Caki2 (cell line): ENCODE measurements around the gene SRSF1. TPM values are rescaled to one million over a fixed set of nuclear protein-coding genes. Genes with fewer than 3 reads are reported as not detected.

Experiments
- DNase-seq: peaks from one replicate; pipeline ENCODE4 v3.0.0-alpha.2; 2015; ENCODE audit warnings: low read depth
- in situ Hi-C: cut with HindIII; loops from 2 replicates; pipeline ENCODE4 v1.10.0; 2016; ENCODE audit warnings: low sequenced_read_pairs, low pct_unique_long_range_greater_than_20kb, mixed read lengths
- total RNA-seq: library from RNA; depleted of rRNA; stranded (reverse); fragments of >200 nt; shearing (Covaris generic); gene quantifications from 2 replicates; pipeline ENCODE4 v1.2.3, GENCODE V29; 2014; ENCODE audit warnings: low replicate concordance

SRSF1 gene
- total RNA-seq, 1 experiment from 2014 or later: 242 TPM

DNA sequence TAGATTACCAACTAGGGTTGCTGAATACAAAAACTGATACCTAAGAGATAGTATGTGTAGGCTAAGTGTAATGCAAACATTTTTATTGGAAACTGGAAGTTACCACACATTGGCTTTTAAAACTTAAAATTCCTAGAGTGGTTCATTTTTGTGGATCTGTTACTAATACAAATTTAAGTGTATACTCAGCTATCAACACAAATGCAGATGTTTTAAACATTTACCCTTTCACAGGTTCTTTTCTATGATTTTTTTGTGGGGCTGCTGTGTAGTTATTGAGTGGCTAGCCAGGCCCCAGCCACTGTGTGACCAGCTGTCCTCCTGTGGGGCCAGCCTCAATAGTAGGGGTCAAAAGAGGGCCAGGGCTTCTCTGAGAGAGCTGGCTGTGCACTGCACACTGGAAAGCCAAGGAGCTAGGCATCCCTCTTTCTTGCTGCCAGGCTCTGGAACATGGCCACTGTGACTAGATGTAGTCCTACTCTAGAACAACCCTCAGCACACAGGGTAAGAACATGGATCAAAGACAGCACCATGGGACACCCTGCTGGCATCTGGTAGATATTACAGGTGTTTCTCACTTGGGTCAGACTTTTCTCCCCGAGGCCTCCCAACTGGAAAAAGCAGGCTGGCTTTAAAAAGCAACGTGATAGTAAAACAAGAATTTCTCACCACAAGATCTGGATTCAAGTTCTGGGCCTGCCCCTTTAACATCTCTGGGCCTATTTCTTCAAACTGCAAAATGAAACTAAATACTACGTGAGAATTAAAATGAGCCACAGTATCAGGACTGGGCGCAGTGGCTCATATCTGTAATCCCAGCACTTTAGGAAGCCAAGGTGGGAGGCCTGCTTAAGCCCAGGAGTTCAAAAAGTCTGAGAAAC, 11.7 kb downstream of the SRSF1 start:
- in situ Hi-C loops: loop anchor here (10.0 kb wide), 2 partner anchors 71 to 141 kb away; partner anchors contain the start of gene MRPS23
- peak; percentile 71 for DNase-seq

DNA sequence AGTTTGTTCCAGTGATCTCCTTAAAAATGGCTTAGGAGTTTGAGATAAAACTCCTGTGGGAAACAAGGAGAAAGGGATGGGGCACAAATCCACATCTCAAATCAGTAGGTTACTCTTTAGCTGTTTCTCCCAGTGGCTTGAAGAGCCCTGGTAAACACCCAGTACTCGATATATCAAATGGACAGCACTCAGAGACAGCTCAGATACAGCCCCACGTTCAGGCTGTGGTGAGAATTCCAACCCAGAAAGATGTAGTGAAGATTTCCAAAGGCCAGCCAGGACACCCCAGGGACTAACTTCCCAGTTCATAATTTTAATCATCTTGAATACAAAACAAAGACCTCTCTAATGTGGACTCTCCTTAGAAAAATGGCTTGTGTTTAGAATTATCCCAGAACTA, 12.6 kb downstream of the SRSF1 start:
- in situ Hi-C loops: loop anchor here (10.0 kb wide), 2 partner anchors 70 to 140 kb away; partner anchors contain the start of gene MRPS23
- DNase-seq: no peak

DNA sequence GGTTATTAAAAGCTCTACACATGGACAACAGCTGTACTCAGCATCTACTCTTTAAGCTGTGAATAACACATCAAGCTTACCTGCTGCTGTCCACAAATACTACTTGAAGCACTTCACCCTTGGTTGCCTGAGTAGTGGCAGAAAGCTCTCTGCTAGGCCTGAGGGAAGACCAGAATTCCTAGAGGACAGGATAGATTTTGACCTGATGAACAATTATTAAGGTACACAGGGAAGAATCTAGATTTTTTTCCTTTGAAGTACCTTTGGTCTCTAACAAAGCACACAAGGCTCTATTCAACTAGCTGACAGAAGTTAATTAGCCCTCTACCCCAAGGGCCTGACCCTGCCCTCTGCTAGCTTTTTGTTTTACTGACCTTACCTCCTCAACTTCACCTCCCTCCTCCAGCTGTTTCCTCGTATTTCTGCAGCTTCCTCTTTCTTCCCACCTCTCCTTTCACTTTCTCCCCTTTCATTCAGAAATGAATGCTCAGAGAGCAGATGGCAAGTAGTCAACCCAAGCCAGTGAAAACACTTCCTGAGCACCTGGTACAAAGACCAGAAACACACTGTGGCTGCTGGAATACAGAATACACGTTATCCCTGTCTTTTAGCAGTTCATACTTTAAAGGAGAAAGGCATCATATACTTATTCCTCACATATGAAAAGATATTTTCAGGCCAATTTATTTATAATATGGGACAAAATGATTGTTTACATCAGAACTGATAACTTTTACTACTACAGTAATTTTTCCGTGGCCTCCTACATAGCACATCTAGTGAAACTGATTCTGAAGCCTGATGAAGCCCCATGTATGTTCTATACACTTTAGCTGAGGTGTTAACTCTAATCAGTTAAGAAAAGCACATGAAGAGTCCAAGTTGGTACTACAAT, 13.3 kb downstream of the SRSF1 start:
- in situ Hi-C loops: loop anchor here (10.0 kb wide), 2 partner anchors 69 to 139 kb away; partner anchors contain the start of gene MRPS23
- DNase-seq: no peak

DNA sequence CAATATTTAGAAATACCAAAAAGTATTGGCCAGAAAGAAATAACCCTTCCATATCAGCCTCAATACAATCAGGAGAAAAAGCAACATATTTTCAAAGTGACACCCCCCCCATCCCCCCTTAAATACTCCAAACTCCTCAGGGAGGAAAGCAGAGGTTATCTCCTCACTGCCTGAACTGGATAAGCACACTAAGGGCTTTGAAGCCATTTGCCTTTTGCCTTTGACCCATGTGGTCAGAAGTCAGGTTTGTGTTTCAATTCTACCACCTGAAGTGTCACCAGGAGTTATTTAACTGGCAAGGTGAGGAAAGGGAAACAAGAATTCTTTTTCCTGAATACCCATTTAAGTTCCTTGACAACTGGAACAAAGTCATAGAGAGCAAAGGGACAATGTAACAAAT, 15.5 kb downstream of the SRSF1 start:
- no peak for DNase-seq
- in situ Hi-C loops: loop anchor here (10.0 kb wide), 2 partner anchors 67 to 137 kb away; partner anchors contain the start of gene MRPS23

DNA sequence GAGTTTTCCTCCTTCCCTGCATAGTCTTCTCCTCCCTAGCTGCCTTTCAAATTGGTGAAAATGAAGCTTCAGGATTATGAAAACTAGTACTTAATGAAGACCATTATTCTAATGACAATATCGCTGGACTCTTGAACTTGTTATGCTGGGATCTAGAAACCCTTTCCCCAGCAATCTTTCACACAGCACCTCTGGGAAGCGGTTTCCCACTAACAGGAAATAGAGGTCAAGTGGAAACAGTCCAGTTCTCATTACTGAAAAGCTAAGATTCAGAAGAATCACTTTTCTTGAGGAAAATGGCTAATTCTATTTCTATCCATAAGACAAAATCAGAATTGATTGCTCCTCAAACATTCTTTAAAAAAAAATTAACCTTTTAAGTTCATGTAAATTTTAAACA, 17.0 kb downstream of the SRSF1 start:
- no peak for DNase-seq
- in situ Hi-C loops: loop anchor here (10.0 kb wide), 2 partner anchors 65 to 135 kb away; partner anchors contain the start of gene MRPS23

DNA sequence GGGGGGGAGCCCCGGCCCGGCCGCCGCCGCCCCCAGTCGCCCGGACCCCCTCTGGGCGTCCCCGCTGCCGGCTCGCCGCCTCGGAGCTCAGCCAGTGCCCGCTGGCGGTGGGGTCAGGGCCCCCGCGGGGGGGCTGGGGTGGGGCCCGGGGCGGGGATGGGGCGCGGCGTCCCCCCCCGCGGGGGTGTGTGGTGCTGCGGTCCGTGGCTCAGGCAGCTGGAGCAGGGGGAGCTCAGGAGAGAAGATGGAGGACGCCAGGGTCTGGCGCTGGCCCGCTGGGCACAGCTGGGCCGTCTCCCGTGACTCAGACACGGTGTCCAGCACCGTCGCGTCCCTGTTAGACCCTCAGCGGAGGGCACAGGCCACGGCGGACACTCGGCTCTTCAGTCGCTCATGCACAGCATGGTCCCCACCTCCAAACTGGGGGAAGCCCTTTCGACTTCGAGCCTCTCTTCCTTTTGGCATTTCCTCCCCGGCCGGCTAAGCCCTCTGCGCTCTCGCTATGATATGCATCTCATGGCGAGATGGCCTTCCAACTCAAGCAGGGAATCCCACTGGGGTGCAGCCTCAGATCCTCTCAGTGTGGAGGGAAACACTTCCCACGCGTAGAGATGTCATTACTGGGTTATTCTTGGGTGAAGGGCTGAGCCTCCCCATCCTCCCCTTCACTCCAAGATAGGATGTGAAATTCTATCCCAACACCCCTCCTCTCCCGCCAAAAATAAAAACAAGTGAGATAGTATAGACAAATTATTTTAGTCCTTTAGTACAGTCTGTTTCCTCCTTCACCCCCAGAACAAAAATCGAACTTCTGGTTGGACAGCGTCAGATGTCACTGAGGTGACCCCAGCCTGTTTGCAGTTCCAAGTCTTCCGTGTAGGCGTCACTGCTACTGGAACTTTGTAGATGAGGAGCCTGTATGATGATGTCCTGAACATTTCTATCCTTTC, 18.5 kb downstream of the SRSF1 start:
- in situ Hi-C loops: no loop called here

DNA sequence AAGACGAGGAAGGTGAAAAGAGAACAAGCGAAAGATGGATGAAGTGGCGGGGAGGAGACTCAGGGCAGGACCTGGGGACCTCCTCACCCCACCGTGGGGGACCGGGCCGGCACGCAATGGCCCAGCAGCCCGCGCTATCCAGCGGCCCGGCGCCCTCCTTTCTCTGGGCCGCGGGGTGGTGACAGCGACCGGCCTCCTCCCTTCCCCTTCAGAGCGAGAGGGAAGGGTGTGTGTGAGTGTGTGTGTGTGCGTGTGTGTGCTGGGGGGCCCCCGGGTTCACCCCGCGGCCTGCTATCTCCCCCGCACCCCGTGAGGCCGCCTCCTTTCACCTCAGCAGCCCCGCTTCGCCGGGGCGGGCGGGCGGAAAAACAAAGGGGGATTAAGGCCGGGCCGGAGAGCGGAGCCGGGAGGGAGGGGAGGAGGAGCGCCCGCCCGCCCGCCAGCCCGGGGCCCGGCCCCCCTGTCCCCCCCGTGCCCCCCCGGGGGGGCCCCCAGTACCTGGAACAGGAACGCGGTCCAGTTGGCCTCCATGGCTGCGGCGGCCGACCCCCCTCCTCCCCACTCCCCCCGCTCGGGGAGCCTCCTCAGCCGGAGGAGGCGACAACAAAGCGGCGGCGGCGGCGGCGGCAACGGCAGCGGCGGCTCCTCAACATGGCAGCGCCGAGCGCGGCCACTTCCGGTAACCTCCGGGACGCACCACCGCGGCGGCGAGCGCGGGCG, 19.3 kb downstream of the SRSF1 start, which contains the start of gene VEZF1:
Gene VEZF1, minus strand, starts transcription at position 674 of the 720 bp plus-strand sequence. Its CDS starts 143 bp downstream, at position 531.
- in situ Hi-C loops: no loop called here
- peak; percentile 64 for DNase-seq

More for the DNA sequence above, 18.5 kb downstream of the SRSF1 start:
- DNase-seq: peak; percentile 54

DNA sequence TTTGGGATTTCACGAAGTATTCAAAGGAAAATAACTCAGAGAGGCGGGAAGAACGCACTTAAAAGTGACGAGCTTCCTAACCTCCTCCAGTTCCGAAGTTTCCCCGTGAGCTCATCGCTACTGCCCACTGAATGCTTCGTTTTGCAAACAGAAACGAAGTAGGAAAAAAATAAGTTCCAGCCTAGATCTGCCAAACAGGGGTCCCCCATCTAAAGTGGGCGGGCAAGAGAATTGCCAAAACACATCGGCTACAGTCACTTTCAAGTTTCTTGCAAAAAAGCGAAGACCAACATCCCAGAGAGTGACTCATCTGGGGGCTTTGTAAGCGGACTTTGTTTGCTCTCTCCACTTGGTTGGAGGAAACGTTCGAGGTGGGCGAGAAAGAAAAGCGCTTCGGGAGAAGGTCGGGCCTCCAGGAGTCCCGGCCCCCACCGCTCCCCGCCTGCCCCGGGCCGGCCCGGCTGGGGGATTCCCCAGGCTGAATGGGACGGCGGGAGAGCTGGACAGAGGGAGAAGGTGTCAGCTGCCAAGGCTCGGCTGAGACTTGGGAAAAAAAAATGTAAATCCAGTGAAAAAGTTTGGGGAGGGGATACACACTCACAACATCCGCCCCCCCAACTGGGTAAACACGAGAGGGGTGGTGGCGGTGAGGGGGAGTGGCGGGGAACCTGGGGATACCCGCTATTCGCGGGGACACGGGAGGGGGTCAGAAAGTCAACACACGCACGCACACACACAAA, 20.0 kb downstream of the SRSF1 start:
- in situ Hi-C loops: no loop called here
- DNase-seq: peak; percentile 66

DNA sequence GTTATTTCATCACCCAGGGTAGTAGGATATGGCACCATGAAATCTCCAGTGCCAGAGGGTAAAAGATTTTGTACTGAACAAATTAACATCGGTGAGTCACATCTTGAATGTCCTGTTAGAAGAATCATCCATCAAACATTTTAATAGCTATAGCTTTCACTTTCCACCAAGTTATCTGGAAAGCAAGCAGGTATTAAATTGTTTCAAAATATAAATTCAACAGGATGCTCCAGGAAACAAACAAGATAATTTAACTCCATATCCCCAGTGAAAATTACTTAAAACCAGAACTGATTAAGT, 21.4 kb downstream of the SRSF1 start:
- DNase-seq: peak; percentile 23
- in situ Hi-C loops: no loop called here

DNA sequence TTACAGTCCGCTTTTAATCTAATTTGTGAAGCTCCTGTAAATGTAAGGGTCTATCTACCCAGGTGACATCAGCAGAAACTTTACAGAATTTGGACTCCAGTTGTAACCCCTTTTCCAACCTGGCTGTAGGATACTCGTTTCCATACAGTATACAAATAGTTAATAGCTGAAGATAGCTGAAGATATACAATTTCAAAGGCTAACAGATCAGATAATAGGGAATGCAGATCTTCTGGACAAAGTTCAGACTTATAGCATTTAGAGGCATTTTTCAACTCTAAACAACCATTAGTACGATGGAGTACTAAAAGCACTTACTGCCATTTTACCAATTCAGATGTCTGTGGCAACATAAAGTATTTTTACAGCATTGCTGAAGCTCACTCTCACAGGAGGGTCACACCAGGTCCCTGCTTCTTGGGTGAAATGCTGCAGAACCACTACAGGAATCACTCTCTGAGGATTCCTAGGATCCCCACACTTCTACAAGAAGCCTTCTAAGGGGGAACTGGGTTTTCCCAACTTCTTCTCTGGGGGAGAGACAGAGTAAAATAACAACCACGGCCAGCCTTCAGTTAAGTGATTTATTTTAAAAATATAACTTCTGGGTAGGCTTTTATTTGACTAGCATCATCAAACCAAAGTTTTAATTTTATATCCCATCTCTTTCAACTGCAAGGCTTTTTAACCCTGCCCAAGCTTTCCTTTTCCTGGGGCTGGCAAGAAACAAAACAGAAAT, 21.9 kb downstream of the SRSF1 start:
- in situ Hi-C loops: no loop called here

DNA sequence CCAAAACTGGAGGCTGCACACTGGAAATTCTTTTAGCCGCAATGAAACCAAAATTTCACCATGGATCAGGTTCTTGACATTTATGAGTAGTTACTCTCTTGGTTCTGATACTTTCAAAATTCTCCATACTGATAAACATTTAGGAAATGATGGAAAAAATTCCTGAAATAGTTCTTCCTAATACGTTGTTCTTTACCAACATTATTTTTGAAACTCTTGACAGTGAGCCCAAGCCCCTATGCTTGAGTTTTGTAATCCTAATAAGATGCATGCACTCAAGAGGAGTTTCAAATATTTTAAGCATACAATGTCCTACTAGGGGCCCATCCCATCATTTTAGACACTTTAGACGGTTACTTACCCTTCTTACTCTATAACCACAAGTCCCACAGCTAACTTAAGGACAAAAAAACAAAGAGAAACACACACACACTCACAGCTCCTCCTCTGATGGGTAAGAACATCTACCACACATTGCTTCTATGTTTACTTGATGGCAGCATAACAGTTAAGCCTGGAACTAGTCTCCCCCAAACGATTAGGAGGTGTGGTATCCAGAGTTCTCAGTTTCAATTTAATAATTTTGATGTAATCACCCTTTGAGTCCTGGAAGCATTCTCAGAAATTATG, 22.7 kb downstream of the SRSF1 start:
- in situ Hi-C loops: no loop called here

More for the DNA sequence above, 21.9 kb downstream of the SRSF1 start:
- no peak for DNase-seq

DNA sequence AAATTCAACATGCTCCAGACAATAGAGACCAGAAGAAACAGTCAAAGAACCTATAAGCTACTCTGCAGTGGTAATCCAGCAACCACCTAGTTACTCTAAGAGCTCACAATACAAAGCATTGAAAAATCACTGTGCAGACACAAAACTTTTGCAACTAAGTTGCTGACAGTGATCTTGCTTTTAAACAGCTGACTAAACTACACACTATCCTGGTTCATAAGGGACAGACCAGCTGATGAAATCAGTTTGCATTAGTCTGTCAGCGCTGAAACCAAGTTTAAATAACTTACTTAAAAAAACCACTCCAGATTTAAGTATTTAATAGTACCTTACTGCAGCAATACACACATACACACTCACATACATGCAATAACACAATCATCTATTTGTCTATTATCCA, 23.6 kb downstream of the SRSF1 start:
- in situ Hi-C loops: no loop called here
- no peak for DNase-seq

More for the DNA sequence above, 22.7 kb downstream of the SRSF1 start:
- no peak for DNase-seq

DNA sequence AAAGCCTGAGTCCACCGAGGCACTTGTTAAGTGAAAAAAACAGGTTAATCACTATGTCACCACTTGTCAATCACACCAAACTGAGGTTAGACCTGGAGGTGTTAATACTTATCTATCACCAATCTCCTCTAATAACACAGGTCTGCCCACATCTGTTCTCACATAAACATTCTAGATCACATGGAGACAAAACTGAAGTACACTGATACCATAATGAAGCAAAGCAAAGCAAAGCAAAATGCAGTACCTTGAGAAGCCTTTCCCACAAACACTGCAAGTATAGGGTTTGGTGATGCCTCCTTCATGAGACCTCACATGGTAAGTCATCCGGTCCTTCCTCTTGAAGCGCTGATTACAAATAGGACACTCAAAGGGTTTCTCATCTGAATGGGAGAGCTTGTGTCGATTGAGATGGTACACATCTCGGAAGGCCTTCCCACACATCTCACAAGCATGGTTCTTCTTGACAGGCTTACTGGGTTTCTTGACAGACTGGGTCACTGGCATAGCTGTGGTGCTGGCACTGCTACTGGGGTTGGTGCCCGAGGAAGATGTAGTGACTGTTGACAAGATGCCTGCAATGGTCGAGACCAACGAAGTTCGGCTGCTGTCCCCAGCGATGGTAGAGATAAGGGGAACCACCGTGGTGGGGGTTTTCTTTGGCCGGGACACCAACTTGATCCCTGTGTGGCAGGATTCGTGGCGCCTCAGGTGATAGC, 24.4 kb downstream of the SRSF1 start:
- DNase-seq: no peak
- in situ Hi-C loops: no loop called here

DNA sequence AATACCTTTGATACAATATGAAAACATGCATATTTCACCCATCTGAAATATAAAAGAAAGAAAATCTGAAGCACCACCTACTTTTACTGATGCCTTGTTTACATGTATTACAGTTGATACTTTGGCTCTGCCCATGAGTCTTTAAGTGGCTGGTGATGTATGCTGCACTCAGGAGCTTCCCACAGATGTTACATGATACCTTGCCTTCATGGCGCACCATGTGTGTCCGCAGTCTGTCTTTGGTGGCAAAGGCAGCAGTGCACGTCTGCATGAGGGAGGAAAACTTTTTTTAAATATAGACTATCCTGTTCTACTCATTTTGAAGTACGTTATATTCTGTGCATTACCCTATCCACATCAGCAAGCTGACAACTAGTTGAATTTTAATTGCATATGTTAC, 26.5 kb downstream of the SRSF1 start:
- DNase-seq: no peak
- in situ Hi-C loops: no loop called here

DNA sequence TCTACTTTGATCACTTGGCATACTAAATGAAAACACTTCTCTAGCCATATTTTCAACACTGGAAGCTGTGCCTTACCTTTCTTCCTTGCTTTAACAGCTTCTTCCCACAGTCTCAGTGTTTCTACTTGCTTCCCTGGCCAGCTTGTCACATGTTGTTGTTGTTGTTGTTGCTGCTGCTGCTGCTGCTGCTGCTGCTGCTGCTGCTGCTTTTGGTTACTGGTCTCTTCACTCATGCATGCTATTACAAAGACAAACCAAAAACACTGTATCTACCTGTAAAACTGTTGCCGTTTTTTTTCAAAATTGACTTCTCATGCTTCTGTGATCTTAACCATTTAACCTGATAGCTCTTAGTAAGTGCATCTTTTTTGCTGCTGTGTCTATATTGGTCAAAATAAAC, 28.0 kb downstream of the SRSF1 start:
- no peak for DNase-seq
- in situ Hi-C loops: no loop called here
